ENCODE results near the gene WSB2.
A peak's percentile ranks its signal among the peaks of the same experiment; 100 is the strongest.

Gene WSB2

DNA sequence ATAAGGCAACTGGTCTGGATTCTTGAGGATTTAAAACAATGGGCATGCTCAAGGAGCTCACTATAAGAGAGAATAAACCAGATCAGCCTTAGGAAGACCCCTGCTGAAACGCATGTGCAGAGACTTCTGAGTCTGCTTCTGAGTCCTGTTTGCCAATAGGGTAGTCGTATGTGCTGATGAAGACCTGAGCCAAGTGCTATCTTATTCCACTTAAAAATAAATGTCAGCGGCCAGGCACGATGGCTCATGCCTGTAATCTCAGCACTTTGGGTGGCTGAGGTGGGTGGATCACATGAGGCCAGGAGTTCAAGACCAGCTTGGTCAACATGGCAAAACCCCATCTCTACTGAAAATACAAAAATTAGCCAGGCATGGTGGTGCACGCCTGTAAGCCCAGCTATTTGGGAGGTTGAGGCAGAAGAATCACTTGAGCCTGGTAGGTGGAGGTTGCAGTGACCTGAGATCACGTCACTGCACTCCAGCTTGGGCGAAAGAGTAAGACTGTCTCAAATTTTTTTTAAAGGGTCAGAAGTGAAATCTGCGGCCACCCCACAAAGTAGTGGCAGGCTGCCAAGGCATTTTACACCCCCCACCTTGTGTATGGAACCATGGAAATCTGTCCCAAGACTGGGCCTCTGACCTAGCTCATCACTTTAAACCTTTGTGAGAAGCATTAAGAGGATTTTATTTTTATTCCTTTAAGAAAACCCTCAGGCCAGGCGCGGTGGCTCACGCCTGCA lies 24.1 kb downstream of the WSB2 start:
- no peak for DNase-seq (ENCODE audit: low spot score)
- no peak for TF ChIP-seq CTCF (IDR thresholded peaks at IDR 0.05; ENCODE audit: borderline replicate concordance, control extremely low read depth, extremely low read depth, insufficient read depth, missing control alignments)
- in situ Hi-C loops (cut with MboI; ENCODE audit: low sequenced_read_pairs, unreplicated experiment), result loop anchor here (25.0 kb wide), 1 partner anchor 150 kb away; no protein-coding TSS in a partner anchor

DNA sequence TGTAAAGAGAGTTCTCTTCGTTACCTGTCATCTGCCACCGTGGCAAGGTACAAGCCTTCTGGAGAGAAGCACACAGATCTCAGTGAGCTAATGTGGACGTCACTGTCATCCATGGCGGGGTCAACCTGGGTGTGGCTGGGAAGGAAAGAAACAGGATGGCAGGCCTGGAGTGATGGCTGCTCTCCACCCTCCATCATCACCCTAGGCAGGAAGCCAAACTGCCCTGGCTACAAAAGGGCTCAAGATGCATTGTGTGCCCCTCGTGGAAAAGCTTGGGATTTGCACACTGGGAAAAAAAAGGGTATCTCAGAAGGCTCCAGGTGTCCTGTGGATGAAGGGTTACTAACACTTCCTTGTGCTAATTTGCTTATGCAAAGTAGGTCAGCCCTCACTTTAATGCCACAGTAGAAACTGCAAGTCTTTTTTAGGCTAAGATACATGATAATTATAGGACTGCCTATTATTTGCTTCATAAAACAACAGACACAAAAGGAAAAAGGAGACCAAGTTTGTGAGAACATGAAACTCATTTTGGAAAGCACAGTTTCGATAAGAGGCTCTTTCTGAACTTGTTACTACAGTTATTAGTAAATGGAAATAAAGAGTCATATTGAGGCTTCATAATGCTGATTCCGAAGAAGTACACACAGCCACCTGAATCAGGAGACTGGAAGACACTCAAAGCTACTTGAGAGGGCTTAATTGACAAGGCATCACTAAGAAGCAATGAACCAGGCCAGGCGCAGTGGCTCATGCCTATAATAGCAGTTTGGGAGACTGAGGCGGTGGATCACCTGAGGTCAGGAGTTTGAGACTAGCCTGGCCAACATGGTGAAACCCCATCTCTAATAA lies 25.6 kb downstream of the WSB2 start:
- DNase-seq (ENCODE audit: low spot score), result peak; percentile 75
- in situ Hi-C loops (cut with MboI; ENCODE audit: low sequenced_read_pairs, unreplicated experiment), result loop anchor here (25.0 kb wide), 1 partner anchor 148 kb away; no protein-coding TSS in a partner anchor
- no peak for TF ChIP-seq CTCF (IDR thresholded peaks at IDR 0.05; ENCODE audit: borderline replicate concordance, control extremely low read depth, extremely low read depth, insufficient read depth, missing control alignments)

- in situ Hi-C loops (cut with MboI; ENCODE audit: low sequenced_read_pairs, unreplicated experiment), result loop anchor here (25.0 kb wide), 1 partner anchor 147 kb away; no protein-coding TSS in a partner anchor
Observed at GRCh38 chr12:118034429-118035189, 26.4 kb downstream of the WSB2 start.

DNA sequence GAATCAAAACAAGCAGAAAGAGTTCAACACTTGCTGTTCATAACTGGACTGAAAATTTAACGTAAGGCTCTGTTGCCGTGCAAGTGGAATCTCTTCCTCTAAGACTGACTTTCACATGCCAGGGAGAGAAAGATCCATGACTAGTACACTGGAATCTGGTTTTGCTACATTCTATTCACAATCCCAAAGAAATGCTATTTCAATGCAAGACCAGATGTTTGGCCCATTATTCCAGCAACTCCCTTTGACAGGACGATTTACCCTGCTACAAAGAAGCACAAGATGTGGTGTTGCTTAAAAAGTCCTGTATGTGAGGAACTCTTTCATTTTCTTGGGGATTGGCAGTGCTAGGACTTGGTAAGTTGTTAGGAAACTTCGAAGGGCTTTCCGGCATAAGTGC lies 27.1 kb downstream of the WSB2 start:
- DNase-seq (ENCODE audit: low spot score), result no peak
- in situ Hi-C loops (cut with MboI; ENCODE audit: low sequenced_read_pairs, unreplicated experiment), result loop anchor here (25.0 kb wide), 1 partner anchor 147 kb away; no protein-coding TSS in a partner anchor
- TF ChIP-seq CTCF (IDR thresholded peaks at IDR 0.05; ENCODE audit: borderline replicate concordance, control extremely low read depth, extremely low read depth, insufficient read depth, missing control alignments), result no peak

More at GRCh38 chr12:118034429-118035189, 26.4 kb downstream of the WSB2 start:
- DNase-seq (ENCODE audit: low spot score), result no peak
- TF ChIP-seq CTCF (IDR thresholded peaks at IDR 0.05; ENCODE audit: borderline replicate concordance, control extremely low read depth, extremely low read depth, insufficient read depth, missing control alignments), result peak; percentile 23

- TF ChIP-seq CTCF (IDR thresholded peaks at IDR 0.05; ENCODE audit: borderline replicate concordance, control extremely low read depth, extremely low read depth, insufficient read depth, missing control alignments), result no peak
- in situ Hi-C loops (cut with MboI; ENCODE audit: low sequenced_read_pairs, unreplicated experiment), result loop anchor here (25.0 kb wide), 1 partner anchor 146 kb away; no protein-coding TSS in a partner anchor
- no peak for DNase-seq (ENCODE audit: low spot score)
Observed at GRCh38 chr12:118033323-118033722, 27.7 kb downstream of the WSB2 start.

GRCh38 chr12:118032188-118032587 lies 28.8 kb downstream of the WSB2 start:
- in situ Hi-C loops (cut with MboI; ENCODE audit: low sequenced_read_pairs, unreplicated experiment), result loop anchor here (25.0 kb wide), 1 partner anchor 145 kb away; no protein-coding TSS in a partner anchor
- no peak for DNase-seq (ENCODE audit: low spot score)
- TF ChIP-seq CTCF (IDR thresholded peaks at IDR 0.05; ENCODE audit: borderline replicate concordance, control extremely low read depth, extremely low read depth, insufficient read depth, missing control alignments), result no peak
